HCT116 (cell line): ENCODE data around the gene ATP8B3.

Experiments
- JUND ChIP-seq: IDR thresholded peaks from 2 replicates; pipeline ENCODE4 v1.6.1; 2012
- RAD21 ChIP-seq: IDR thresholded peaks from 2 replicates; pipeline ENCODE4 v1.6.1; 2012; ENCODE audit warnings: low read depth, mild to moderate bottlenecking
- TF ChIP-seq, protein P1 (sequence below): IDR thresholded peaks from 2 replicates; pipeline ENCODE4 v1.6.1; 2012
- TF ChIP-seq, protein P2 (sequence below), 3 experiments: fragments of 200-600 bp in 1 of 3; sonication (generic) in 1 of 3; IDR thresholded peaks in 2 of 3; conservative IDR thresholded peaks in 1 of 3; 2 replicates each; pipeline ENCODE4 v1.5.1; 2012 to 2017; ENCODE audit warnings: low read depth in 2 of 3, low read length in 2 of 3, antibody characterized with exemption in 1 of 3, borderline replicate concordance in 1 of 3, control low read depth in 1 of 3, mild to moderate bottlenecking in 1 of 3, mixed read lengths in 1 of 3, mixed run types in 1 of 3, moderate library complexity in 1 of 3; ENCODE audit not compliant: insufficient read depth in 1 of 3

DNA sequence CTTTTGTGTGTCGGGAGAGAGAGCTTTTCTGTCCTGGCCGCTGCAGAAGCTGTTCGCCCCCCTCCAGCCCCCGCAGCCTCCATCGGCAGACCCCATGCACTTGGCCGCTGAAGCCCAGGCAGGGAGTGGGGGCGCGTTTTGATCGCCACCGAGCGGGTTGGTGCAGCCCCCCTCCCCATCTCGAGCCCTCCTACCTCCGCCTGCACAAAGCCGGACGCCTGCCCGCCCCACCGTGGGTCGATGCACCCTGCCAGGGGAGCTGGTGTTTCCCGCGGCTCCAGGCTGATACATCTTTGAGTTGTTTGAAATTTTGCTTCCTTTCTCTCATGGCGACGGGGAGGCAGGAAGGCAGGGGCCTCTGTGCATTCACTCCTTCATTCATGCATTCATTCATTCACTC is 75.1 kb downstream of the ATP8B3 start:
- TF ChIP-seq, protein P1, sequence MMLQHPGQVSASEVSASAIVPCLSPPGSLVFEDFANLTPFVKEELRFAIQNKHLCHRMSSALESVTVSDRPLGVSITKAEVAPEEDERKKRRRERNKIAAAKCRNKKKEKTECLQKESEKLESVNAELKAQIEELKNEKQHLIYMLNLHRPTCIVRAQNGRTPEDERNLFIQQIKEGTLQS = no peak
- TF ChIP-seq JUND (no peak), RAD21 (no peak)
- TF ChIP-seq, protein P2, sequence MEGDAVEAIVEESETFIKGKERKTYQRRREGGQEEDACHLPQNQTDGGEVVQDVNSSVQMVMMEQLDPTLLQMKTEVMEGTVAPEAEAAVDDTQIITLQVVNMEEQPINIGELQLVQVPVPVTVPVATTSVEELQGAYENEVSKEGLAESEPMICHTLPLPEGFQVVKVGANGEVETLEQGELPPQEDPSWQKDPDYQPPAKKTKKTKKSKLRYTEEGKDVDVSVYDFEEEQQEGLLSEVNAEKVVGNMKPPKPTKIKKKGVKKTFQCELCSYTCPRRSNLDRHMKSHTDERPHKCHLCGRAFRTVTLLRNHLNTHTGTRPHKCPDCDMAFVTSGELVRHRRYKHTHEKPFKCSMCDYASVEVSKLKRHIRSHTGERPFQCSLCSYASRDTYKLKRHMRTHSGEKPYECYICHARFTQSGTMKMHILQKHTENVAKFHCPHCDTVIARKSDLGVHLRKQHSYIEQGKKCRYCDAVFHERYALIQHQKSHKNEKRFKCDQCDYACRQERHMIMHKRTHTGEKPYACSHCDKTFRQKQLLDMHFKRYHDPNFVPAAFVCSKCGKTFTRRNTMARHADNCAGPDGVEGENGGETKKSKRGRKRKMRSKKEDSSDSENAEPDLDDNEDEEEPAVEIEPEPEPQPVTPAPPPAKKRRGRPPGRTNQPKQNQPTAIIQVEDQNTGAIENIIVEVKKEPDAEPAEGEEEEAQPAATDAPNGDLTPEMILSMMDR (IDR thresholded peaks at IDR 0.05 in 2 of 3, conservative IDR thresholded peaks at IDR 0.05 in 1 of 3; ENCODE audit: borderline replicate concordance in 1 of 3, insufficient read depth in 1 of 3, low read depth in 2 of 3, low read length in 2 of 3) = no peak
